HEK293 (cell line): ENCODE measurements around the gene MDM2.

ENCODE experiments used
- KLF10 ChIP-seq: fragments of 450-650 bp; IDR thresholded peaks from 2 replicates; pipeline ENCODE4 v1.5.1; 2018; ENCODE audit warnings: missing biosample characterization, mild to moderate bottlenecking, missing genetic modification characterization
- SETDB1 ChIP-seq: IDR thresholded peaks from one replicate; pipeline ENCODE4 v1.6.1; 2017; ENCODE audit warnings: mild to moderate bottlenecking, low read length, moderate library complexity, mixed read lengths; ENCODE audit not compliant: insufficient read length
- ZNF596 ChIP-seq: fragments of 450-650 bp; IDR thresholded peaks from 2 replicates; pipeline ENCODE4 v1.5.0; 2018; ENCODE audit warnings: missing biosample characterization, mild to moderate bottlenecking, missing genetic modification characterization, moderate library complexity
- TF ChIP-seq, protein P1 (sequence below): fragments of 450-650 bp; formaldehyde crosslinking; IDR thresholded peaks from 2 replicates; pipeline ENCODE4 v1.5.1; 2016; ENCODE audit warnings: missing biosample characterization, missing genetic modification characterization

DNA sequence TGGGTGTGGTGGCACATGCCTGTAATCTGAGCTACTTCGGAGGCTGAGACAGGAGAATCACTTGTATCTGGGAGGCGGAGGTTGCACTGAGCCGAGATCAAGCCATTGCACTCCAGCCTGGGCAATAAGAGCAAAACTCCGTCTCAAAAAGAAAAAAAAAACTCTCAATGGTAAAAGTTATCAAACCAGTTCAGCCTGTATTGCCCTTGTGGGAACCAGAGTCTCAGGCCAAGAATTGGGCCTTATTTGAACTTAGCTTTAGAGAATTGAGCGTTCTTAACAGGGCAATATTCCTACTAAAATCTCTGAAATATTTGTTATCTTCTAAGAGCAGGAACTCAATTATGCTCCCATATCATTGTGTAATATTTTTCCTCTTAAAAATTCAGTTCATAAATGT lies 7.7 kb upstream of the MDM2 start:
- TF ChIP-seq, protein P1, sequence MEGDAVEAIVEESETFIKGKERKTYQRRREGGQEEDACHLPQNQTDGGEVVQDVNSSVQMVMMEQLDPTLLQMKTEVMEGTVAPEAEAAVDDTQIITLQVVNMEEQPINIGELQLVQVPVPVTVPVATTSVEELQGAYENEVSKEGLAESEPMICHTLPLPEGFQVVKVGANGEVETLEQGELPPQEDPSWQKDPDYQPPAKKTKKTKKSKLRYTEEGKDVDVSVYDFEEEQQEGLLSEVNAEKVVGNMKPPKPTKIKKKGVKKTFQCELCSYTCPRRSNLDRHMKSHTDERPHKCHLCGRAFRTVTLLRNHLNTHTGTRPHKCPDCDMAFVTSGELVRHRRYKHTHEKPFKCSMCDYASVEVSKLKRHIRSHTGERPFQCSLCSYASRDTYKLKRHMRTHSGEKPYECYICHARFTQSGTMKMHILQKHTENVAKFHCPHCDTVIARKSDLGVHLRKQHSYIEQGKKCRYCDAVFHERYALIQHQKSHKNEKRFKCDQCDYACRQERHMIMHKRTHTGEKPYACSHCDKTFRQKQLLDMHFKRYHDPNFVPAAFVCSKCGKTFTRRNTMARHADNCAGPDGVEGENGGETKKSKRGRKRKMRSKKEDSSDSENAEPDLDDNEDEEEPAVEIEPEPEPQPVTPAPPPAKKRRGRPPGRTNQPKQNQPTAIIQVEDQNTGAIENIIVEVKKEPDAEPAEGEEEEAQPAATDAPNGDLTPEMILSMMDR (tag by site-specific recombination): no peak
- TF ChIP-seq SETDB1: no peak
- TF ChIP-seq ZNF596: no peak
- no peak for TF ChIP-seq KLF10
